Sigmoid colon (tissue), 4 donors: ENCODE measurements around the gene GBP3.

Experiments
- CTCF ChIP-seq, 4 experiments: fragments of 450-650 bp in 3 of 4; fragments of 200-600 bp in 1 of 4; IDR thresholded peaks; one replicate each; pipeline ENCODE4 v1.5.1; 2016 to 2019; ENCODE audit warnings: antibody characterized with exemption in 4 of 4, mild to moderate bottlenecking in 3 of 4, moderate library complexity in 2 of 4
- EP300 ChIP-seq, 4 donors: sonication (generic); formaldehyde crosslinking; IDR thresholded peaks; one replicate each; pipeline ENCODE4 v1.6.1; 2017; ENCODE audit warnings: antibody characterized with exemption in 4 of 4
- POLR2A ChIP-seq, 2 donors: fragments of 450-650 bp; IDR thresholded peaks; one replicate each; pipeline ENCODE4 v1.6.1; 2016; ENCODE audit warnings: antibody characterized with exemption in 2 of 2, mild to moderate bottlenecking in 2 of 2, moderate library complexity in 2 of 2

GRCh38 chr1:89051955-89052312 is 29.3 kb upstream of the GBP3 start:
- TF ChIP-seq CTCF (IDR thresholded peaks at IDR 0.05) = no peak
- TF ChIP-seq POLR2A (IDR thresholded peaks at IDR 0.05) = no peak
- TF ChIP-seq EP300 (IDR thresholded peaks at IDR 0.05) = no peak
